Loucy (cell line): ENCODE data around the gene MATN4.

Experiments used
- H2AFZ ChIP-seq: fragments of 200-600 bp; sonication (generic); 2 replicates; pipeline ENCODE4 v1.6.0; 2016; ENCODE audit warnings: antibody characterized with exemption, mild to moderate bottlenecking, low read length, moderate library complexity
- H3F3A ChIP-seq: fragments of 200-600 bp; 2 replicates; pipeline ENCODE4 v1.6.0; 2016; ENCODE audit warnings: antibody characterized with exemption, low read depth, mild to moderate bottlenecking
- H3K27me3 ChIP-seq: fragments of 200-600 bp; sonication (generic); 2 replicates; pipeline ENCODE4 v1.6.1; 2014; ENCODE audit warnings: low read length, mild to moderate bottlenecking; ENCODE audit not compliant: insufficient read depth, poor library complexity, severe bottlenecking
- H3K36me3 ChIP-seq: fragments of 200-600 bp; sonication (generic); 2 replicates; pipeline ENCODE4 v1.6.1; 2016; ENCODE audit warnings: low read length; ENCODE audit not compliant: insufficient read depth
- H3K4me1 ChIP-seq: fragments of 200-600 bp; sonication (generic); 2 replicates; pipeline ENCODE4 v1.5.1; 2014; ENCODE audit warnings: low read length, mild to moderate bottlenecking; ENCODE audit not compliant: insufficient read depth, poor library complexity, severe bottlenecking
- H3K4me2 ChIP-seq: fragments of 200-600 bp; sonication (generic); 2 replicates; pipeline ENCODE4 v1.6.0; 2014; ENCODE audit warnings: antibody characterized with exemption, low read length, low read depth, mild to moderate bottlenecking; ENCODE audit not compliant: poor library complexity, severe bottlenecking
- H3K4me3 ChIP-seq: fragments of 200-600 bp; sonication (generic); 2 replicates; pipeline ENCODE4 v1.5.1; 2014; ENCODE audit warnings: low read length, mild to moderate bottlenecking, mixed read lengths; ENCODE audit not compliant: poor library complexity, severe bottlenecking
- H3K79me2 ChIP-seq: fragments of 200-600 bp; sonication (generic); 2 replicates; pipeline ENCODE4 v1.6.1; 2014; ENCODE audit warnings: low read length; ENCODE audit not compliant: insufficient read depth
- H3K9ac ChIP-seq: fragments of 200-600 bp; sonication (generic); 2 replicates; pipeline ENCODE4 v1.6.0; 2014; ENCODE audit warnings: mild to moderate bottlenecking, low read depth, low read length, moderate library complexity; ENCODE audit not compliant: poor library complexity, severe bottlenecking
- H3K9me2 ChIP-seq: fragments of 200-600 bp; sonication (generic); replicated peaks from 2 replicates; pipeline ENCODE4 v1.6.1; 2016; ENCODE audit warnings: low read depth, low read length, mixed read lengths
- H3K9me3 ChIP-seq: fragments of 200-600 bp; sonication (generic); 2 replicates; pipeline ENCODE4 v1.6.1; 2014; ENCODE audit warnings: mild to moderate bottlenecking, antibody characterized with exemption, low read length, low read depth; ENCODE audit not compliant: insufficient read depth
- H4K20me1 ChIP-seq: fragments of 200-600 bp; sonication (generic); 2 replicates; pipeline ENCODE4 v1.6.0; 2014; ENCODE audit warnings: antibody characterized with exemption, low read length, mild to moderate bottlenecking; ENCODE audit not compliant: insufficient read depth, poor library complexity, severe bottlenecking
- CTCF ChIP-seq: fragments of 200-600 bp; sonication (generic); conservative IDR thresholded peaks from 2 replicates; pipeline ENCODE4 v1.5.1; 2014; ENCODE audit warnings: mild to moderate bottlenecking, antibody characterized with exemption, low read length
- EZH2phosphoT487 ChIP-seq: fragments of 200-600 bp; IDR thresholded peaks from 2 replicates; pipeline ENCODE4 v1.6.1; 2018; ENCODE audit warnings: antibody characterized with exemption, mild to moderate bottlenecking, moderate library complexity, borderline replicate concordance

The MATN4 gene

DNA sequence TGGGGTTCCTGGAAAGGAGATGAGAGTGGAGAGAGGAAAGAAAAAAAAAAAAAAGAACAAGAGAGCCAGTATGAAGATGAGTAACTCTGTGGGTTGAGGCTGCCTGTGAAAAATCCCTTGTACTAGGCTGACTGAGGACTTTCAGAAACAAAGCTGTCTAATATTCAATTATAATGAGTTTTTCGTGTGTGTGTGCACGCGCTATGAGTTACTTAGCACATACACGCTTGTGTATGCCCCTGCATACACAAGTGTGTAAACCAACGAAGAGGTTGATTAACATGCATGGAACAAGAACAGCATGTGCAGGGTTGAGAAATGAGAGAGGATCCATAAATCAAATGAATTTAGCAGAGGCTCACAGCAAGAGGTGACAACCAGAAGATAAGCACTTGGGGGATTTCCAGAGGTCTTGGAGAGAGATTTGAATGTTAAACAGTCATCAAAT is 6.3 kb downstream of the MATN4 start:
- no peak overlapping the region for H2AFZ ChIP-seq
- no peak for TF ChIP-seq CTCF
- no peak for TF ChIP-seq EZH2phosphoT487
- no peak overlapping the region for H3K4me3 ChIP-seq
- H3K9ac ChIP-seq, result no peak overlapping the region
- H3K36me3 ChIP-seq, result no peaks in the 10 kb centered on the region
- no peaks in the 10 kb centered on the region for H3K27me3 ChIP-seq
- H3K9me2 ChIP-seq, result no peaks in the 10 kb centered on the region
- H3K4me1 ChIP-seq, result no peaks in the 10 kb centered on the region
- H3F3A ChIP-seq, result no peaks in the 10 kb centered on the region
- H3K4me2 ChIP-seq, result no peak overlapping the region
- no peaks in the 10 kb centered on the region for H3K79me2 ChIP-seq
- no peaks in the 10 kb centered on the region for H3K9me3 ChIP-seq
- H4K20me1 ChIP-seq, result no peaks in the 10 kb centered on the region

DNA sequence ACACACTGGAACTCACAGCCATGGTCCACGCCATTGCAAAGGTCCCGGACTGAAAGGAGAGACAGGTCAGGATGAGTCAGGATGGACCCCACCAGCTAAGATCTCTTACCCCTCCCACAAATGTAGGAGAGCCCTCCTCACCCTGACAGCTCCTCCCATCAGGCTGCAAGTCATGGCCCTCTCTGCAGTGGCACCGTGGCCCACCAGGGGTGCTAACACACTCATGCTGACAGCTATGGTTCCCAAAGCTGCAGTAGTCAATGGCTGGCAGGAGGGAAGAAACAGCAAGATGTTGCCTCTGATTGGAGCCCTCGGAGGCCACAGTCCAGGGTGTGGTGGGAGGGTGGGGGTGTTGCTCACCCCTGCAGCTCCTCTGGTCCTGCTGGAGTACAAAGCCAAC is 7.1 kb downstream of the MATN4 start:
- H3K4me2 ChIP-seq, result no peak overlapping the region

GRCh38 chr20:45299786-45300185 is 8.3 kb downstream of the MATN4 start:
- Histone ChIP-seq H3K4me3 (no peak overlapping the region), H3K36me3 (no peaks in the 10 kb centered on the region), H2AFZ (no peak overlapping the region), H3K4me1 (no peaks in the 10 kb centered on the region), H3F3A (no peaks in the 10 kb centered on the region), H3K9ac (no peak overlapping the region), H3K9me2 (no peaks in the 10 kb centered on the region), H3K9me3 (no peaks in the 10 kb centered on the region), H4K20me1 (no peaks in the 10 kb centered on the region), H3K4me2 (no peak overlapping the region), H3K27me3 (no peaks in the 10 kb centered on the region), H3K79me2 (no peaks in the 10 kb centered on the region)
- TF ChIP-seq EZH2phosphoT487 (no peak), CTCF (no peak)

More for the DNA sequence above, 7.1 kb downstream of the MATN4 start:
- Histone ChIP-seq H3K9ac (no peak overlapping the region), H3K9me3 (no peaks in the 10 kb centered on the region), H3K27me3 (no peaks in the 10 kb centered on the region), H3F3A (no peaks in the 10 kb centered on the region), H3K36me3 (no peaks in the 10 kb centered on the region), H3K4me3 (no peak overlapping the region), H4K20me1 (no peaks in the 10 kb centered on the region), H3K4me1 (no peaks in the 10 kb centered on the region), H2AFZ (peak overlapping the region; percentile 65; the same call in 1 of the 2 replicates), H3K79me2 (no peaks in the 10 kb centered on the region), H3K9me2 (no peaks in the 10 kb centered on the region)
- TF ChIP-seq CTCF, result peak; percentile 75
- no peak for TF ChIP-seq EZH2phosphoT487
